Neural cell (in vitro differentiated cells): ENCODE measurements around the gene DOCK7.

Experiments
- CTCF ChIP-seq: fragments of 450-650 bp; IDR thresholded peaks from 2 replicates; pipeline ENCODE4 v1.5.1; 2014; ENCODE audit warnings: antibody characterized with exemption, mild to moderate bottlenecking, moderate library complexity; ENCODE audit not compliant: poor library complexity, severe bottlenecking
- EZH2 ChIP-seq: fragments of 200-600, 300-800 bp; shearing (Covaris generic), sonication (generic); IDR thresholded peaks from 2 replicates; pipeline ENCODE4 v1.6.1; 2014; ENCODE audit warnings: antibody characterized with exemption, low read length, borderline replicate concordance, mild to moderate bottlenecking; ENCODE audit not compliant: insufficient read depth, poor library complexity, severe bottlenecking
- RAD21 ChIP-seq: fragments of 450-650 bp; conservative IDR thresholded peaks from 2 replicates; pipeline ENCODE4 v1.6.1; 2014; ENCODE audit warnings: antibody characterized with exemption, mild to moderate bottlenecking, moderate library complexity

- TF ChIP-seq CTCF = no peak
- TF ChIP-seq RAD21 = no peak
- TF ChIP-seq EZH2 = no peak
Observed at GRCh38 chr1:62514746-62515423, 173.3 kb downstream of the DOCK7 start.
